Measurements from ENCODE around the gene EYA3. TPM values are rescaled to one million over a fixed set of nuclear protein-coding genes. Genes with fewer than 3 reads are reported as not detected.

EYA3 gene
- total RNA-seq, 3 donors from 2014 or later (not counting 1 experiment from before 2014, with no cell fraction given) = 17.7 to 25.2 (median 19.1) TPM

- Histone ChIP-seq H3K4me3 (ENCODE audit: low read length) (no peak overlapping the region), H3K9me3 (ENCODE audit: control insufficient read depth, insufficient read depth, low read length) (no peaks in the 10 kb centered on the region), H3K4me1 (ENCODE audit: control insufficient read depth, insufficient read depth, low read length) (peaks cover 11% of the 10 kb centered on the region), H3K36me3 (ENCODE audit: control insufficient read depth, insufficient read depth, low read length) (peaks cover 3% of the 10 kb centered on the region), H3K27me3 (ENCODE audit: control insufficient read depth, insufficient read depth, low read length) (no peaks in the 10 kb centered on the region), H3K27ac (ENCODE audit: low read length) (no peak overlapping the region)
- Mint-ChIP-seq H3K36me3 (no peaks in the 10 kb centered on the region), H3K4me3 (no peak overlapping the region), H3K27ac (peak overlapping the region in 1 of 2 donors; percentile 58), H3K27me3 (ENCODE audit: low read depth in 2 of 2) (no peaks in the 10 kb centered on the region), H3K9me3 (no peaks in the 10 kb centered on the region), H3K4me1 (peaks cover 39 to 44% of the 10 kb centered on the region in 2 donors)
- TF ChIP-seq, protein P1, sequence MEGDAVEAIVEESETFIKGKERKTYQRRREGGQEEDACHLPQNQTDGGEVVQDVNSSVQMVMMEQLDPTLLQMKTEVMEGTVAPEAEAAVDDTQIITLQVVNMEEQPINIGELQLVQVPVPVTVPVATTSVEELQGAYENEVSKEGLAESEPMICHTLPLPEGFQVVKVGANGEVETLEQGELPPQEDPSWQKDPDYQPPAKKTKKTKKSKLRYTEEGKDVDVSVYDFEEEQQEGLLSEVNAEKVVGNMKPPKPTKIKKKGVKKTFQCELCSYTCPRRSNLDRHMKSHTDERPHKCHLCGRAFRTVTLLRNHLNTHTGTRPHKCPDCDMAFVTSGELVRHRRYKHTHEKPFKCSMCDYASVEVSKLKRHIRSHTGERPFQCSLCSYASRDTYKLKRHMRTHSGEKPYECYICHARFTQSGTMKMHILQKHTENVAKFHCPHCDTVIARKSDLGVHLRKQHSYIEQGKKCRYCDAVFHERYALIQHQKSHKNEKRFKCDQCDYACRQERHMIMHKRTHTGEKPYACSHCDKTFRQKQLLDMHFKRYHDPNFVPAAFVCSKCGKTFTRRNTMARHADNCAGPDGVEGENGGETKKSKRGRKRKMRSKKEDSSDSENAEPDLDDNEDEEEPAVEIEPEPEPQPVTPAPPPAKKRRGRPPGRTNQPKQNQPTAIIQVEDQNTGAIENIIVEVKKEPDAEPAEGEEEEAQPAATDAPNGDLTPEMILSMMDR (IDR thresholded peaks at IDR 0.05) = no peak
- DNase-seq = no peak
- intact Hi-C loops (cut with micrococcal nuclease) = loop anchor here (5.0 kb wide), 3 partner anchors 143 to 422 kb away; partner anchors contain the start of gene RCC1
- WGBS (ENCODE audit: insufficient coverage) = 86% methylated on average over 5 of the region's 5 CpGs
- ATAC-seq = no peak
Measured at GRCh38 chr1:28085129-28085528, 3.3 kb downstream of the EYA3 start.

DNA sequence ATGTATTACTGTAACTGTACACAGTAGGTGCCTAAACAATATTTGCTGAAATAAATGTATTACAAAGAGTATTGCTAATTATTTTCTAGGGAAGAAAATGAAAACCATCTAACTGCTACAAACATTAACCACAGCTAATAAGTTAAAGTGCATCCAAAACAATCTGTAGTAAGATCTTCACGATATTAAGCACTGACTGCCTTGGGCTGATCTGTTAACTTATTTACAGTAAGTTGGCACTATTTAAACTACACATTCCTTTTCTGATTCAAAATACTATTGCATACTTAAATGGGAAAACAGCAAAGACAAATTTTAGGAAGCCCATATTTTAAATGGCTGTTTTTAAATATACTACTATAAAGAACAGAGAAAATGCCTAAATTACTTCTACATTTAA, 4.5 kb downstream of the EYA3 start:
- ATAC-seq (no peak), DNase-seq (no peak)
- Mint-ChIP-seq H3K4me3 (no peak overlapping the region), H3K27me3 (ENCODE audit: low read depth in 2 of 2) (no peaks in the 10 kb centered on the region), H3K36me3 (no peaks in the 10 kb centered on the region), H3K9me3 (no peaks in the 10 kb centered on the region), H3K27ac (peak overlapping the region in 1 of 2 donors; percentile 16), H3K4me1 (peaks cover 36 to 43% of the 10 kb centered on the region in 2 donors)
- H3K9me3 ChIP-seq (ENCODE audit: control insufficient read depth, insufficient read depth, low read length) = no peaks in the 10 kb centered on the region
- intact Hi-C loops (cut with micrococcal nuclease) = no loop called here
- H3K4me1 ChIP-seq (ENCODE audit: control insufficient read depth, insufficient read depth, low read length) = peaks cover 7% of the 10 kb centered on the region
- H3K27me3 ChIP-seq (ENCODE audit: control insufficient read depth, insufficient read depth, low read length) = no peaks in the 10 kb centered on the region
- WGBS (ENCODE audit: insufficient coverage) = 93% methylated on average over 1 of the region's 1 CpG
- no peak overlapping the region for H3K27ac ChIP-seq (ENCODE audit: low read length)
- TF ChIP-seq, protein P1 (IDR thresholded peaks at IDR 0.05) = no peak
- peaks cover 10% of the 10 kb centered on the region for H3K36me3 ChIP-seq (ENCODE audit: control insufficient read depth, insufficient read depth, low read length)
- H3K4me3 ChIP-seq (ENCODE audit: low read length) = no peak overlapping the region

- Histone ChIP-seq H3K4me3 (ENCODE audit: low read length) (no peak overlapping the region), H3K36me3 (ENCODE audit: control insufficient read depth, insufficient read depth, low read length) (peaks cover 14% of the 10 kb centered on the region), H3K9me3 (ENCODE audit: control insufficient read depth, insufficient read depth, low read length) (no peaks in the 10 kb centered on the region), H3K4me1 (ENCODE audit: control insufficient read depth, insufficient read depth, low read length) (no peaks in the 10 kb centered on the region), H3K27ac (ENCODE audit: low read length) (no peak overlapping the region), H3K27me3 (ENCODE audit: control insufficient read depth, insufficient read depth, low read length) (no peaks in the 10 kb centered on the region)
- Mint-ChIP-seq H3K36me3 (no peaks in the 10 kb centered on the region), H3K27me3 (ENCODE audit: low read depth in 2 of 2) (no peaks in the 10 kb centered on the region), H3K9me3 (no peaks in the 10 kb centered on the region), H3K4me3 (no peak overlapping the region), H3K27ac (no peak overlapping the region), H3K4me1 (peaks cover 16 to 18% of the 10 kb centered on the region in 2 donors)
- no peak for ATAC-seq
- WGBS (ENCODE audit: insufficient coverage) = 98% methylated on average over 7 of the region's 8 CpGs
- no peak for DNase-seq
- TF ChIP-seq, protein P1 (IDR thresholded peaks at IDR 0.05) = no peak
- intact Hi-C loops (cut with micrococcal nuclease) = no loop called here
Measured at GRCh38 chr1:28078680-28079626, 9.5 kb downstream of the EYA3 start.

Measured in natural killer cell (primary cell).